ENCODE data around the gene VAMP2.

The VAMP2 gene

DNA sequence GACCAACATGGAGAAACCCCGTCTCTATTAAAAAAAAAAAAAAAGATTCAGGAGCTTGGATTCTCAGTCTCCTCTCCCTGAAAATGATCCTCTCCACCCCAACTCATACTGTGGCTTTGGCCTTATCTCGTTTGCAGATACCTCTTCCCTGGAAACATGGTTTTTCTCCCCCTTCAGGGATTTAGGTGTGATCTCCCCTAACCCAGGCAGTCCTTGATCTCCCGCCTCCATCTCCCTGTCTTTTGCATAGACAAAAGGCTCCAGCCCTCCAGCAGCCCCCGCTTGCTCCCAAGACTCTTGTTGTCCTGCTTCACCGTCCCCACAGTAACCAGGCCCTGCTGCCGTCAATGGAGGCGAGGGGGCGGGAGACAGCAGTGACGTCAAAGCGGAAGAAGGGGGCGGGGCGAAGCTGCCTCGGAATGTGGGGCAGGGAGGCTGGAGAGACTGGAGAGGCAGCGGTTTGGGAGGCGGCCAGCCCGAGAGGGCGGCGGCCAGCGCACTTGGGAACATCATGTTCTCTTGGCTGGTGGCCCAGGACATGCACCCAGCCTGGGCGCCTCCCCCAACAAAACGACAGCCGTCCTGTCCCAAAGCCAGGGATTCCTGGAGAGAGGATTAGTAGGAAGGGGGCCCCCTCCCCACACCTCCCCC lies 8.7 kb downstream of the VAMP2 start:
- peak; percentile 99 for DNase-seq

GRCh38 chr17:8153525-8153956 lies 9.2 kb downstream of the VAMP2 start:
- DNase-seq, result peak; percentile 88

- no peak for DNase-seq
Observed at GRCh38 chr17:8153031-8153451, 9.7 kb downstream of the VAMP2 start.

GRCh38 chr17:8152112-8152775 lies 10.5 kb downstream of the VAMP2 start, which contains the start of gene PER1:
Gene PER1, minus strand, starts transcription at chr17:8152404. Its CDS starts 1,698 bp downstream, at chr17:8150706.
- peak; percentile 98 for DNase-seq

DNA sequence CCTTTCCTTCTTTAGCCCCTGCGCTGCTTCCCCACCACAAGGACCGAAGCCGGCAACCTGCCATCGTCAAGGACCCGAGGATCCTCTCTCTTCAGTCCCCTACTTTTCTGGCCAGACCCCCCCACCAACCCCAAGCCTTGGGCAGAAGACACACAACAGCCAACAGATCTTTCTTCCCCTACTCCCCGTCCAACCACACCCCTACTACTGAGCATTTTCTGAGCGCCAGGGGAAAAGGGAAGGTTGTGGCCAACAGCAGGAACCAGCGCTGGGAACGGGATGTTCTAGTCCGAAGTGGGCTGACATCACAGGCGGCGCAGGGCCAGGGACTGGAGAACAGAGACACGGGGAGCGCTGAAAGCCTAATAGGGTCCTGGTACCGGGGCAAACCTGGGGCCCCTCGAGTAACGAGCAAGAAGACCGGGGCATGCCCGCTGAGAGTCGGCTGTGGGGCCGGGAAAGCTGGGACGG lies 11.1 kb downstream of the VAMP2 start:
- DNase-seq, result peak; percentile 60

GRCh38 chr17:8151120-8151640 lies 11.6 kb downstream of the VAMP2 start:
- DNase-seq, result peak; percentile 83

DNA sequence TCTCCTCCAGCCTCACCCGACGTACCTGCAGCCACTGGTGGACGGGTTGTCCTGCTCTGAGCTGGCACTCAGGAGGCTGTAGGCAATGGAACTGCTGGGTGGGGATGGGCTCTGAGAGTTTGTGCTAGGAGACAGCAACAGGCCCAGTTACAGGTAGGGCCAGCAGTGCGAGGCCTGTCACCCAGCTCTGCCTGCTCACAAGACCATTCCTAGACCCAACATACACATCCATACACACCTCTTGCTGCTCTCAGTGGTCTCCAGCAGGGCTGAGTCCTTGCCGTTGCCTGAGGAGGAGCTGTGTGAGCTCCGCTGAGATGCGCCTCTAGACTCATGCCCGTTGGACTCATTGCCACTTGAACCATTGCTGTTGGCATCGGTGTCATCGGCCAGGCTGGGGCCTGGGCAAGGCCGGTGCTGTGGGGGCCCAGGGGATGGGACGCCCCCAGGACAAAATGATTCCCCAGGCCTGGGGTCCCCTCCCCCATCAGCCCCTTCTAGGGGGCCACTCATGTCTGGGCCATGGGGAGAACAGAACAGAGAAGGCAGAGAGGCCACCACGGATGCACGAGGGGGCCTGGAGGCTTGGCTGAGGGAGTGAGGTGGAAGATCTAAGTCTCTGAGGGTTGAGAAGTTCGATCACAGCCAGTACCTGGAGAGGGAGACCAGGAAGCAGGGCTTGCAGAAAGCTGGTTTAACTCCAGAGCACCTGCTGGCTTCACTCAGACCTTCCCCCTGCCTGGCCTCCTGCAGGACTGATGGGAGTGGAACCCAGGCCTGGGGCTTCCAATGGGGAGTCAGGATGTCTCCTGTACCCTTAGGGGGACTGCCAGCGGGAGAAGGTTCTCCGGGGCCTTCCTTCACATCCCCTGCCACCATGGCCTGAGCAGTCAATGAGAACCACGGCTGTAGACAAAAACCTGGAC lies 12.3 kb downstream of the VAMP2 start:
- no peak for DNase-seq

- DNase-seq, result no peak
Observed at GRCh38 chr17:8149419-8150193, 13.1 kb downstream of the VAMP2 start.

DNA sequence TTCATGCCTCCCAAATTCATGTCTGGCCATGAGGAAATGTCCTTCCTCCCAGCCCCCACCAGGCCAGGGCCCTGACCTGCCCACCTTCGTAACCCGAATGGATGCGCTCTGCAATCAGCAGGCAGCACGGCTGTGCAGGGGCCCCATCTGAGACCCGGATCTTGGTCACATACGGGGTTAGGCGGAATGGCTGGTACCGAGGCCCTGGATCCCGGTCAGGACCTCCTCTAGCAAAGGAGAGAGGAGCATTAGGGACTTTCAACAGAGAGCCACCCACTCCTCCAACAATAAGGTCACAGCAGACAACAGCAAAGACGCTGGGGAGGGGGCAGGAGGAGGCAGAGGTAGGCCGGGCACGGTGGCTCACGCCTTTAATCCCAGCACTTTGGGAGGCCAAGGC lies 14.2 kb downstream of the VAMP2 start:
- no peak for DNase-seq

GRCh38 chr17:8147805-8148404 lies 14.8 kb downstream of the VAMP2 start:
- no peak for DNase-seq

- DNase-seq, result no peak
Observed at GRCh38 chr17:8147141-8147804, 15.5 kb downstream of the VAMP2 start.

DNA sequence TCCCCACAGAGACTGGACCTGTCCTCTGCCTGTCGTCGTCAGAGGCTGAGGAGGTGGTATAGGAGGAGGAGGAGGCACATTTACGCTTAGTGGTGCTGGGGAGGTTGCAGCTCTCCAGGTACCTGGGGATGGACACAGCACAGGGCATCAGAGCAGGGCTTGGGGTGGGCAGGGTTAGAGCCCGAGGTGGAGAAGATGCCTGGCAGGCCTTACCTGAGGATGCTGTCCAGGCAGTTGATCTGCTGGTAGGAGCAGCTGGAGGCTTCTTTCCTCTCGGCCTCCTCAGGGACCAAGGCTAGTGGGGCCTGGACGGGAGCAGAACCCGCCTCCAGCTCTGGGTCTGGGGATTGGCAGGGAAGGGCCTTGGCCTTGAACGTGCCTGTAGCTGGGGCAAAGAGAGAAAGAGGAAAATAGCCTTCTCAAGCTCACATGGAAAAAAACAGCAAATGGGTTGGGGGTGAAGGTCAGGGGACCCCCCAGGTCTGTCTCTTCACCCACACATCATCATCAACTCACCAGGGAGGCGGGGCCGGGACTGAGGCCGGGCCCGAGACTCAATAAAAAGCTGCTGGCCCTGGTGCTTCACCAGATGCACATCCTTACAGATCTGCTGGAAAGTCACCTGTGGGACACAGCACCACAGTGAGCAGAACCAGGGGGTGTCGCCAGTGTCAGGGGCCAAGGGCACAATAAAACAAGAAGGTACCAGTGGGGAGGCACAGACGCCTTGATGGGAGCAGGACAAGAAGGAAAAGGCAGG lies 16.2 kb downstream of the VAMP2 start:
- no peak for DNase-seq

- no peak for DNase-seq
Observed at GRCh38 chr17:8145811-8146210, 16.9 kb downstream of the VAMP2 start.

- DNase-seq, result no peak
Observed at GRCh38 chr17:8144401-8145231, 18.1 kb downstream of the VAMP2 start.

- no peak for DNase-seq
Observed at GRCh38 chr17:8143581-8144400, 19.0 kb downstream of the VAMP2 start.

DNA sequence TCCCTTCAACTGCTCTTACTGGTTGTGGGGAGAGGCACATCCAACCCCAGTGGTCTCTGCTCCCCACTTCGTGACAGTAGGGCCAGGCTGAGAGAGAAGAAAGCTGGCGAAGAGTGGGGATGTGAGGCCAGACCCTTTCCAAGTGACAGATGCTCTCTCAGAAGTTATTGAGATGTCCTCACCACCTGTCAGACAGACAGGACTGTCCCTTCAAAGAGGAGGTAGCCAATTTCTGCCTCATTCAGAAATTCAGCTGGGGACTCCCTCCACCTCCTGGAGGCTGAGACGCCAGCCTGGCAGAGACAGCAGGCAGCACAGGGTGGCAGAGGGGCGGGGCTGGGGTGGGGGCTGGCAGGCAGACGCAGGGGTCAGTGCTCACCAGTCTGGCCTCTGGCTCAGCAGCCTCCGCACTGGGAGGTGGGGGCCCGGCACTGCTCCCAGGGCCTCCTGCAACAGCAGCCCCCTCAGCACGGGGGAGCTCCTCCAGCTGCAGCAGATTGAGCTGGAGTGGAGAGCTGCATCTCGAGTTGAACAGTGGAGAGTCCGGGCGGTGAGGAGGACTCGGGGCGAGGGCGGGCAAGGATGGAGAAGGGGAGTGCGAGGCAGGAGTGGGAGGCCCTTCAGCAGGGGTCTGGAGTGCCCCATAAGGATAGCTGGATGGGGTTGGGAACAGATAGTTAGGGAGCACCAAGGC lies 19.7 kb downstream of the VAMP2 start:
- no peak for DNase-seq

GRCh38 chr17:8142158-8142886 lies 20.4 kb downstream of the VAMP2 start:
- no peak for DNase-seq
